Retinal pigment epithelial cell (primary cell): ENCODE measurements around the gene IGFL3.
"Not testable (repeated sequence)": the region's sequence is repeated elsewhere in the genome, so short reads cannot be mapped to it uniquely, and the experiment has no call there.

Experiments
- DNase-seq: peaks from one replicate; pipeline ENCODE4 v3.0.0-alpha.2; 2010; ENCODE audit warnings: low read depth
- H3K4me3 ChIP-seq: 2 replicates; pipeline ENCODE4 v1.5.1; 2011; ENCODE audit warnings: mild to moderate bottlenecking, low read length, control low read depth, moderate library complexity
- TF ChIP-seq, protein P1 (sequence below): conservative IDR thresholded peaks from 2 replicates; pipeline ENCODE4 v1.5.1; 2011; ENCODE audit warnings: low read depth, low read length, control low read depth, inconsistent platforms

The IGFL3 gene

DNA sequence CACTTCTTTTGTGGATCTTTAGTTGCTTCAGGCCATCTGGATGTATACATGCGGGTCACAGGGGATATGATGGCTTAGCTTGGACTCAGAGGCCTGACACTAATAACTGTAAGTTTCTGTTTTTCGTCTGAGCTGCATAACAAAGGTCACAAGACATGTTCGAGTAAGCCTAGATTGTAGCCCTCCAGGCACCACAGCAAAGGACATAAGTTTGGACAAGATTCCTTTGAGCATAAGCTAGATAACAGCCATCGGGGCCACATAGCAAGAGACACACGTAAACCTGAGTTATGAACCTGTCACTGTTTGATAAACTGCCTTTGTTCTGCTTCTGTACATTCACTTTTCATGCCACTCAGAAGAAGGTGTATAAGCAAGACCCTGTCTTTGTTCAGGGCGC, 14.6 kb downstream of the IGFL3 start:
- DNase-seq = no peak
- no peak overlapping the region for H3K4me3 ChIP-seq
- TF ChIP-seq, protein P1, sequence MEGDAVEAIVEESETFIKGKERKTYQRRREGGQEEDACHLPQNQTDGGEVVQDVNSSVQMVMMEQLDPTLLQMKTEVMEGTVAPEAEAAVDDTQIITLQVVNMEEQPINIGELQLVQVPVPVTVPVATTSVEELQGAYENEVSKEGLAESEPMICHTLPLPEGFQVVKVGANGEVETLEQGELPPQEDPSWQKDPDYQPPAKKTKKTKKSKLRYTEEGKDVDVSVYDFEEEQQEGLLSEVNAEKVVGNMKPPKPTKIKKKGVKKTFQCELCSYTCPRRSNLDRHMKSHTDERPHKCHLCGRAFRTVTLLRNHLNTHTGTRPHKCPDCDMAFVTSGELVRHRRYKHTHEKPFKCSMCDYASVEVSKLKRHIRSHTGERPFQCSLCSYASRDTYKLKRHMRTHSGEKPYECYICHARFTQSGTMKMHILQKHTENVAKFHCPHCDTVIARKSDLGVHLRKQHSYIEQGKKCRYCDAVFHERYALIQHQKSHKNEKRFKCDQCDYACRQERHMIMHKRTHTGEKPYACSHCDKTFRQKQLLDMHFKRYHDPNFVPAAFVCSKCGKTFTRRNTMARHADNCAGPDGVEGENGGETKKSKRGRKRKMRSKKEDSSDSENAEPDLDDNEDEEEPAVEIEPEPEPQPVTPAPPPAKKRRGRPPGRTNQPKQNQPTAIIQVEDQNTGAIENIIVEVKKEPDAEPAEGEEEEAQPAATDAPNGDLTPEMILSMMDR = no peak

DNA sequence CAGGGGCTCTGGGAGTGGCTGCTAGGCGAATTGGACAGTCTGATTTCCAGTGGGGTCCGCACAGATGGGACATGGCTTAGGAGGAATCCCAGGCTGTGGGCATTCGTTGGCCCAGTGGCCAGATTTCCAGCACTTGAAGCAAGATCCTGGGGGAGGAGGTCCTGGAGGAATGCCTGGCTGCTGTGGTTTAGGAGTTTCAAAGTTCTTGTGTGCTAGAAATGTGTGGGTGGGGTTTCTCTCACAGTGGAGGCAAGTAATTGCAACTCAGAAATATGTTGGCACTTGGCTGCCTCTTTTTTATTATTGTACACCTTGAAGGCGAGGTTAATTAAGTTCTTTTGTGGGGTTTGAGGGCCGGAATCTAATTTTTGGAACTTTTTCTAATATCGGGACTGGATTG, 17.1 kb downstream of the IGFL3 start:
- TF ChIP-seq, protein P1 = no peak
- H3K4me3 ChIP-seq = no peak overlapping the region
- DNase-seq = no peak

DNA sequence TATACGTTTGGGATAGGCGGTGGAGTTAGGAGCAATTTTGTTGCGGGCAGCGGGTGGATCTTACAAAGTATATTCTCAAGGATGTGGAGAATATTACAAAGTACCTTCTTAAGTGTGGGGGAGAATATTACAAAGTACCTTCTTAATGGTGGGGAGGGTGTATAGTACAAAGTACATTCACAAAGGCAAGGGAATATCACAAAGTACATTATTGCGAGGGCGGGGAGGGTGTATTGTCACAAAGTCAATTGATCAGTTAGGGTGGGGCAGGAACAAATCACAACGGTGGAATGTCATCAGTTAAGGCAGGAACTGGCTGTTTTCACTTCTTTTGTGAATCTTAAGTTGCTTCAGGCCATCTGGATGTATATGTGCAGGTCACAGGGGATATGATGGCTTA, 22.2 kb downstream of the IGFL3 start:
- H3K4me3 ChIP-seq, DNase-seq: not testable (repeated sequence)

DNA sequence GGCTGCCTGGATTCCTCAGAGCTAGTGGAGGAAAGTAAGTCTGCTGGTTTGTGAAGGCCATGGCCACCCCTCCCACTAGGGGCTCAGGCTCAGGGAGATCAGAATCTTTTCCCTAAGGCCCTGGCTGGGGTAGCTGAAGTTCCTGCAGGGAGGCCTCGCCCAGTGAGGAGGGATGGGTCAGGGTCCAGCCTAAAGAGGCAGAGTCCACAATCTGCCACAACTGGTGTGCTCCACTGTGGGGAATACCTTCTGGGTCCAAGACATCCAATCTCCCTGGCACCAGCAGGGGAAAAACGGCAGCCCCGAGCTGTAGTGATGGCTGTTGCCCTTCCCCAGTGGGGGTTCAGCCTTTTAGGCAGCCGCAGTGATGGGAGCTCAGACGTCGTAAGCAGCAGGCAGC, 23.2 kb downstream of the IGFL3 start:
- no peak for DNase-seq
- TF ChIP-seq, protein P1 = no peak
- no peak overlapping the region for H3K4me3 ChIP-seq

DNA sequence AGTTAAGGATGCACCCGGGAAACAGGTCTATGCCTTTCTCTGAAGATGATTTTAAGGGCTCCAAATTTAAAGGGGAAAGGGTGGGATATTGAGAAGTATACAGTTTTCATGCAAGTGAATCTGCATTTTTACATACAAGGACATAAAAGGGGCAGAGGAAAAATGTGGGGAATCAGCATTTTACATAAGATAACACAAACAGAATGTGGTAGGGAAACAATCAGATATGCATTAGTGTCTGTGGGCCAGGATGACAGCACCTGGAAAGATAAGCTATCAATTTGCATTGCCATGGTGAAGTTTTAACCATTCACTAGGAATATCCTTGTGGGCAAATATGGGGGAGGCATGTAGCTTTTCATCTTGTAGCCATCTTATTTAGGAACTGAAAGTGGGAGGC, 24.1 kb downstream of the IGFL3 start:
- TF ChIP-seq, protein P1 = no peak
- no peak for DNase-seq
- no peak overlapping the region for H3K4me3 ChIP-seq

DNA sequence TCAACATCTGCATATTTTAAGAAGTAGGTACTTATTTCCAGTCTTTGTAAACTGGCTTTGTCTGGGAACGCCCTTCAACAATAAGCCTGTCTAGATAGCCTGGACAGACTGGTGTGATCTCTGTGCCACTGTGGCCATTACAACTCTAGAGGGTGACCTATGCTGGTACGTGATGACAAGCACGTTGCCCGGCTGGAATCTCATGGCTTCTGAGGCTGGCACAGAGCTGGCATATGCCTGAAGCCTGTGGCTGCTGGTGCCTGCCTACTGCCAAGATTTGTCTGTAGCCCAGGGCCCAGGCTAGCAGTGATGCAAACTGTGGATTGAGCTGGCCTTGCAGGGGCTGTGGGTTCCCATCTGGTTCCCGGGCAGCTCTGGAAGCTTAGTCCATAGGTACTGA, 34.0 kb downstream of the IGFL3 start:
- H3K4me3 ChIP-seq = no peak overlapping the region
- no peak for DNase-seq
- TF ChIP-seq, protein P1 = no peak

DNA sequence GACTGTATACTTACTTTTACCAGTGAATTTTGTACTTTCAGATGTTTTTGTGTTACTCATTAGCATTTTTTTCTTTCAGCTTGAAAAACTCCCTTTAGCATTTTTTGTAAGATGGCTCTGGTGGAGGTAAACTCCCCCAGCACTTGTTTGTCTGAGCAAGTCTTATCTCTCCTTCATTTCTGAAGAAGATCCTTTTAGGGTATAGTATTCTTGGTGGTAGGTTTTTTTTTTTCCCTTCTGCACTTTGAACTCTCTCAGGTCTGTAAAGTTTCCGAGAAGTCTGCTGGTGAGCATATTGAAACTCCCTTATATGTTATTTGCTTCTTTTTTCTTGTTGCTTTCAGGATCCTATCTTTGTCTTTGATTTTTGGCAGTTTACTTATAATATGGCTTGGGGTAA, 35.1 kb downstream of the IGFL3 start:
- TF ChIP-seq, protein P1 = no peak
- DNase-seq = no peak
- no peak overlapping the region for H3K4me3 ChIP-seq

DNA sequence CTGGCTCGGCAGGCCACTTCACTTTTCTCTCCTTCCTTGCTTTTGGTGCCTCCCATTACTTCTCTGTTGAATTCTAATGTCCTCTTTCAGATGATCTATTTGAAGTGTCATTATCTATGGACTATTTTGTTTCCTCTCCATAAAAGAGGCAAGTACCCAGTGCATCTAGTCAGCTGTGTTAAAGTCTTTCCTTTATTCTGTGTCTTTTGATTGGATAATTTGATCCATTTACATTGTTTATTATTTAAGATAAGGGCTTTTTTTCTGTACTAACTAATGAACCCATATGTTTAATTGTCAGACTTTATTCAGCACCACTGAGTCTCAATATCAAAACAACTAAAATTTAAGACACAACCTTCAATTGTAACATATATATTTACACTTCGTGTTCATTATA, 36.4 kb downstream of the IGFL3 start:
- H3K4me3 ChIP-seq = no peak overlapping the region
- no peak for DNase-seq
- TF ChIP-seq, protein P1 = no peak
